Mesodermal cell (in vitro differentiated cells): ENCODE measurements around the gene STRADB.
"Not testable (repeated sequence)": the region's sequence is repeated elsewhere in the genome, so short reads cannot be mapped to it uniquely, and the experiment has no call there.

Source experiments
- H3K27ac ChIP-seq: 2 replicates; pipeline ENCODE4 v1.7.0; 2013; ENCODE audit warnings: mild to moderate bottlenecking, low read depth, low read length, moderate library complexity; ENCODE audit not compliant: severe bottlenecking
- H3K36me3 ChIP-seq: 2 replicates; pipeline ENCODE4 v1.7.1; 2013; ENCODE audit warnings: mild to moderate bottlenecking, low read length, moderate library complexity; ENCODE audit not compliant: control insufficient read depth, insufficient read depth
- H3K4me1 ChIP-seq: one replicate; pipeline ENCODE4 v1.7.1; 2013; ENCODE audit warnings: mild to moderate bottlenecking, low read length; ENCODE audit not compliant: insufficient read depth, control insufficient read depth, poor library complexity, severe bottlenecking
- H3K4me3 ChIP-seq: 2 replicates; pipeline ENCODE4 v1.7.0; 2013; ENCODE audit warnings: low read length, control low read depth, mild to moderate bottlenecking; ENCODE audit not compliant: insufficient read depth, poor library complexity, severe bottlenecking; ENCODE audit errors: extremely low read depth
- H3K9me3 ChIP-seq: 2 replicates; pipeline ENCODE4 v1.7.1; 2013; ENCODE audit warnings: mild to moderate bottlenecking, low read length, moderate library complexity; ENCODE audit not compliant: control insufficient read depth
- WGBS, 2 experiments: methylation state at CpG; one replicate each; pipeline ENCODE4 v1.1.5; 2013; ENCODE audit warnings: missing lambda C conversion rate in 2 of 2; ENCODE audit not compliant: insufficient coverage in 2 of 2; 5-methylcytosine and 5-hydroxymethylcytosine counted together

Gene STRADB

DNA sequence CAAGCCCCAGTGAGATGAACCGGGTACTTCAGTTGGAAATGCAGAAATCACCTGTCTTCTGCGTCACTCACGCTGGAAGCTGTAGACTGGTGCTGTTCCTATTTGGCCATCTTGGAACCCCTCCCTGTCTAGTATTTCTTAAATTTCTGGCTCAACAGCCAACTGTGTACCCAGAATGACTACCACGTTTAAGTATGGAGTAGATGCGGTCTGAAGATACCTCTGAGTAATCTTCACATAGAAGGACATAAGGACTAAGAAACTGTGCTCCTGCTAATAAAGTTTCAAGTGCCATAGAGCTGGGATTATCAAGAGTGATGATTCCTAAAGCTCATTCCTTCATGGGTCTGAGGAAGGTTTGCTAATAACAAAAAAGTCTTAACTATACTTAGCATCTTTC, 20.7 kb upstream of the STRADB start:
- peaks cover 11% of the 10 kb centered on the region for H3K36me3 ChIP-seq
- H3K27ac ChIP-seq: no peak overlapping the region
- H3K4me3 ChIP-seq: no peak overlapping the region
- H3K4me1 ChIP-seq: peaks cover 20% of the 10 kb centered on the region
- 78 to 100% methylated on average over 2 to 5 of the region's 5 CpGs for WGBS, 2 experiments
- peaks cover 11% of the 10 kb centered on the region for H3K9me3 ChIP-seq

DNA sequence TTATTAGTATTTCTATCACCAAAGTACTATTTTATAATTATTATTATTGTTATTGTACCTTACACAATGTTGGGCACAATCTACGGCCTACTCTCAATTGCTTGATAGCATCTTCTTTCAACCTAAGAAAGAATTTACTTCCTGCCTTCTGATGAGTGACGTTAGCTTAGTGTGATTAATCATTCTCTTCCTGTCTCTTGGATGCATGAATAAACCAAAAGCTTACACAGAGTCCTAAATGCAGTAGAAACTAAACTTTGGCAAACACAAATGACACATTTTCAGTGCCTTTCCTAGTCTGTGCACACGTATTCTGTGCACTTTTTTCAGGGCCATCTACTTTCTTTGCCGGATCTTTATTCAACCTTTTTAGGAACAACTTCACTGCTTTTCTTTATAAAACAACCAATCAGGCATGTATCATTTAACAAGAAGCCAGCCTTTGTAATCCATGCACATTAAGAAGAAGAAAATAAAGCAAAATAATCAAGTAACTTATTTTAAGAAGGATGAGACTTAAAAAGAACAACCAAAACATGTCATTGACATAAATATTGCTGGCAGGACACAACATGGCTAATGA, 19.4 kb upstream of the STRADB start:
- H3K4me3 ChIP-seq: no peak overlapping the region
- H3K27ac ChIP-seq: peak overlapping the region; percentile 55
- H3K4me1 ChIP-seq: peaks cover 20% of the 10 kb centered on the region
- peaks cover 11% of the 10 kb centered on the region for H3K9me3 ChIP-seq
- H3K36me3 ChIP-seq: peaks cover 11% of the 10 kb centered on the region
- 83 to 96% methylated on average over 3 of the region's 4 CpGs for WGBS, 2 experiments

DNA sequence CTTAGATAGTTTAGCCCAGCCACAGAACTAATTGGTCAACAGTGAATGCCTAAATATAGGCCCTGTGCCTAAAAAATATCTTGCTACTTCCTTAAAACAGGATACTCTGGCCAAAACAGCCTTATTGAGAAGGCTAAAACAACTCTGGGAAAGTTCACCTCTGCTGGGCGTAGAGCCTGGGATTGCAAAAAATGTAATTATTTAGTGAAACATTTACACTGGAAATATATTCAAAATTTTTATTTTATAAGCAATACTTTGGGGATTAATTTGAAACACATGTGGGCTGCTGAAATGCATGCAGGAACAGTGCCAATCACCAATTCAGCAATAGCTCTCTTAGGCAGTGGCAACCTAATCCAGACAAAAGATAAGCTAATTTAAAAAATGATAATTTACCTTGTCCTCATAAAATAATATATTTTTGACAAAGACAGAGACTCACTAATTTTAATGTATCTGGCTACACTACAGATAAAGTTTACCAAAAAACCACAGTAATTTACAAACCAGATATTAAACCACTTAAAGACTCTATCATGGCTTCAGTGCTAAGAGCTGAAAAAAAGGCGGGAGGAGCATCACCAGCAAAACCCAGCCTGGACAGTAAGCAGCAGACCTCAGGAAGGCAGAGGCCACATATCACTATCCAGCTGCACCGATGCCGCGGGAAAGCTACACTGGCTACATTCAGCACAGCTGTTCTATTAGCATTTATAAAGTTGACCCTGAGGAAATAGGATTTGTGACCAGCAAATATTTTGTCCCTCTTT, 18.7 kb upstream of the STRADB start:
- 94 to 95% methylated on average over 3 to 4 of the region's 5 CpGs for WGBS, 2 experiments
- Histone ChIP-seq H3K27ac (peak overlapping the region; percentile 55), H3K4me3 (no peak overlapping the region), H3K4me1 (peaks cover 20% of the 10 kb centered on the region), H3K9me3 (peaks cover 11% of the 10 kb centered on the region), H3K36me3 (peaks cover 11% of the 10 kb centered on the region)

DNA sequence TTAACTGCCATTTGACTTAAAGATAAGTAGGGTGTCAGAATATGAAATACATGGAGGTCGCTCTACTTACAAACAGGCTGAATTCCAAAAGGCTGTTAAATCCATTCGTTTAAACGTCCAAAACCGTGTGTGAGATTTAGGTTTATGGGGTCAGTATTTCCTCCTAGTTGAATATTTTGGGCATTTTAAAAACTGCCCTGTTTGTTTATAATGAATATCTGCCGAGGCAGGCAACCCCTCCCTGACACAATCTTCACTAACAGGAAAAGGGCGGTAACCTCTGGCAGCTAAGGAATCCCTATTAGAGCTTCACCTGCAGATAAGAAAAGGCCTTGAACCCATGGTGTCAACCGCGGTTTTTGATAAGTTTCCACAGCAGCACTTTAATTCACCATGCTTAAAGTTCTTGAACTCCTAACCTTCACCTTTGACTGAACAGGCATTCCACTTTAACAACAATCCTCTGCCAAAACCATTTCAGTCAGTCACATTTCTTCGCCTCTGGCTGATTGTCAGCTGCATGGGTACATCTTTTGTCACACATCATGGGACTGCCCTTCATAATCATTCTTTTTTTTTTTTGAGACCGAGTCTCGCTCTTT, 18.0 kb upstream of the STRADB start:
- WGBS, 2 experiments: 75 to 85% methylated on average over 4 to 10 of the region's 11 CpGs
- H3K4me1 ChIP-seq: peaks cover 20% of the 10 kb centered on the region
- H3K27ac ChIP-seq: no peak overlapping the region
- H3K9me3 ChIP-seq: peaks cover 11% of the 10 kb centered on the region
- H3K36me3 ChIP-seq: peaks cover 11% of the 10 kb centered on the region
- no peak overlapping the region for H3K4me3 ChIP-seq

DNA sequence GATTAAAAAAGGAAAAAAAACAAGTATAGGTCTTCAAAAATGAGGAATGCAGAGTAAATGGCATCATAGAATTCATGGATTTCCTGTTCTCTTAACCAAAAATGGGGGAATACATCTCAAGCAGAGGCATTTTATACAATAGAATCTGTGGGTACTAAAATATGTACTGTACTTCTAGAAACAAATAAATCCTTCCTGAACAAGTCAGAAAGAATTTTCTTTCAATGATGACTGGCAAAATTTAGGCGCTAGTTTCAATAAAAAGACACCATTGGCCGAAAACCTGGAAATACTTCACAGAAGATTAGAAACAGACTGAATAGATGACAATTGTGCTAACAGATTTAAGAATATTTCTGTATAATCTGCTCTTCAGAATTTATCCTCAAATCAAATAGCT, 15.4 kb upstream of the STRADB start:
- H3K27ac ChIP-seq: no peak overlapping the region
- peaks cover 5% of the 10 kb centered on the region for H3K9me3 ChIP-seq
- H3K4me1 ChIP-seq: peaks cover 20% of the 10 kb centered on the region
- no peak overlapping the region for H3K4me3 ChIP-seq
- H3K36me3 ChIP-seq: peaks cover 6% of the 10 kb centered on the region
- no CpG with 5 or more reads among the region's 2 CpGs for WGBS, 2 experiments

DNA sequence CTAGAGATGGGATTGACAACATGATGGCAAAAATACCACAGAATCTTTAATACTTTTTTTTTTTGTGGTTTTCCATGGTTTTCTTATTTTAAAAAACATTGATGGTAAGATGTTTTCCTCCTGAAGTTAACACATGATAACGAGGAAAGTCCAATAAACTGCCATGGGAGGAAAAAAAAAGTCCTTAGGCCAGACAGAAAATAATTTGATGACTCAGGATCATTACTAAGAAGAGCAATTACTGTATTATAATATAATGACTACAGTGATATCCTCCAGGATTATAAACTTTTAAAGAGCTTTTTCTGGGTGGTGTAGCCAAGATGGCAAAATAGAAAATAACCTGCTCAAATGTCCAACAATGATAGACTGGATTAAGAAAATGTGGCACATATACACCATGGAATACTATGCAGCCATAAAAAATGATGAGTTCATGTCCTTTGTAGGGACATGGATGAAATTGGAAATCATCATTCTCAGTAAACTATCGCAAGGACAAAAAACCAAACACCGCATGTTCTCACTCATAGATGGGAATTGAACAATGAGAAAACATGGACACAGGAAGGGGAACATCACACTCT, 12.1 kb upstream of the STRADB start:
- H3K4me3 ChIP-seq, H3K27ac ChIP-seq, H3K4me1 ChIP-seq, H3K36me3 ChIP-seq, H3K9me3 ChIP-seq: not testable (repeated sequence)
- WGBS, 2 experiments: no CpG with 5 or more reads among the region's 3 CpGs

DNA sequence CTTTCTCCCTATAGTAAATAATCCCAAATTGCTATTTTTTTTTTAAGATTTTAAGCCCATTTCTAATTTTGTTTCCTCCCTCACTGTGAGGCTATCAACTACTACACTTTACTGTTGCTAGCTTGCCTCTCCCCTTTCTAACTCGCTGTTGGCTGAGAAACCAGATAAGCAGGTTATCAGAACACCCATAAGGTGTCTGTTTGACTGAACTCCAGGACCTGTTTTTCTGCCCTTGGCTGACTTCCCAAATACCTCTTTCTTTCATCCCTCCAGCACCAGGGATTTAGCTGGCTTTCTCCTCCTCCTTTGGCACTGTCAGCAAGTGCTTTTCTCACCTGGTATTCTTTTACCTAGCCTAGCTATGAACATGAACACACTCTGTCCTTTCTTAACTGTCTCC, 11.4 kb upstream of the STRADB start:
- Histone ChIP-seq H3K4me1 (no peaks in the 10 kb centered on the region), H3K9me3 (no peaks in the 10 kb centered on the region), H3K27ac (no peak overlapping the region), H3K4me3 (no peak overlapping the region), H3K36me3 (peaks cover 3% of the 10 kb centered on the region)
- 80 to 90% methylated on average over 1 of the region's 1 CpG for WGBS, 2 experiments

DNA sequence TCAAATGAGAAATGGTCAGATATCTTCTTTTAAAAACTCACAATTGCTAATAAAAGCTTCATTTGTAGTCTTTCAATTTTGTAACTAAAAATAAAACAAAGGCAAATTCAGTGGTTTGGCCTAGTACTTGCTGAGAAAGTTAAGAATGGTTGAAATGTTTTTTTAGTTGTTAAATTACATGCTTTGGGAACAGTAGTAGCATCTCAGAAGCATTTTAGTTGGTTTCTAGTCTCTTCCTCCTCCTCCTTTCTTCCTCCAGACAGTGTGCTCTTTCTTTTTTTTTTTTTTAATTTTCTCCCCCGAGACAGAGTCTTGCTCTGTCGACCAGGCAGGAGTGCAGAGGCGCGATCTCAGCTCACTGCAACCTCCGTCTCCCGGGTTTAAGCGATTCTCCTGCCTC, 10.1 kb upstream of the STRADB start:
- Histone ChIP-seq H3K4me1 (peaks cover 5% of the 10 kb centered on the region), H3K36me3 (peaks cover 3% of the 10 kb centered on the region), H3K27ac (no peak overlapping the region), H3K4me3 (no peak overlapping the region), H3K9me3 (no peaks in the 10 kb centered on the region)
- WGBS, 2 experiments: 80 to 96% methylated on average over 2 to 7 of the region's 7 CpGs

DNA sequence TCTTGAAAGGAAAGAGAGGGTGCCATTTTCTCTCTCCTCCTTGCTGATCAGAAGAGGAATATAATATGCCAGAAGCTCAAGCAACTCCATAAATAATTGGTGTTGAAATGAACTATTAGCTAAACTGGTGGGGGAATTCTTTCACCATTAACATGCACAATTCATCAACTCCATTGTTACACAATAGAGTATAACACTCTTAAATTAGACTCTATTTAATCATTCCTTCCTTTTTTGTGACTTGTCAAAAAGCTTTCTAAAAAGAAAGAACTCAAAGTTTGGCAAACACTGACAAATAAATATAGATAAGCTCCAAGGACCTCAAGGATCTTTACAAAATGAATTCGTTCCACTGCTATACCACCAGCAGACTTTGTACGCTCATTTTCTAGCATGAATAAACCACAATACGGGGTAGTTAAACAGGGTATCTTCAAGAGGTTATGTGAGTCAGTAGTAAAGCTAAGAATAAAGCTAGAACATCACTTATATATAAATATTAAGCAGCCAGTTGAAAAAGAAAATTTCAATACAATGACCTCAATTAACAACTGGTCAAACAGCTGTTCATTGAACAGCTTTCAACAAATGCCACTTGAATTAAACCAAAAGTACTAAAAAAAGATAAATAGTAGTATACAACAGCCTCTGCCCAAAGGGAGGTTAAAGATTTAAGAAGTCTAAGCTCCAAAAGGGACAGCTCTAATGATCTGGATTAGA, 6.6 kb upstream of the STRADB start:
- no CpG with 5 or more reads among the region's 3 CpGs for WGBS, 2 experiments
- Histone ChIP-seq H3K36me3 (peaks cover 11% of the 10 kb centered on the region), H3K4me3 (no peak overlapping the region), H3K27ac (no peak overlapping the region), H3K4me1 (peaks cover 5% of the 10 kb centered on the region), H3K9me3 (no peaks in the 10 kb centered on the region)

DNA sequence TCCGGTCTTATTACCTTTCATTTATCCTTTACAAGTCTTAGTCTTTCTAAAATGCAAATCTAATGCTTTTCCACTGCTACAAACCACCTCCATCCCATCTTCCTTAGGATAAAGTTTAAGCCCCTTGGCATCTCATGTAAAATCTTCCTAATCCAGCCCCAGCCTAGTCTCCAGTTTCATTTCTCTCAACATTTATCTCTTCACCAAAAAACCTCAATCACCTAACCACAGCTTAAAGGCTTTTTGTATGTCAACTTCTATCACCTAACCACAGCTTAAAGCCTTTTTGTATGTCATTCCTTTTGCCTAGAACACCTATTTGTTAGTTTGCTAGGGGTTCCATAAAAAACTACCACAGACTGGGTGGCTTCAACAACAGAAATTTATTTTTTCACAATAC, 4.5 kb upstream of the STRADB start:
- Histone ChIP-seq H3K27ac (no peak overlapping the region), H3K36me3 (peaks cover 13% of the 10 kb centered on the region), H3K4me1 (peaks cover 7% of the 10 kb centered on the region), H3K9me3 (no peaks in the 10 kb centered on the region), H3K4me3 (no peak overlapping the region)
- WGBS, 2 experiments: 100% methylated on average over 1 of the region's 1 CpG
